Panc1 (cell line): ENCODE measurements around the gene LGALS12. TPM values are rescaled to one million over a fixed set of nuclear protein-coding genes. Genes with fewer than 3 reads are reported as not detected.

Experiments used
- ATAC-seq: fragments of 200-7000 bp; cut with Tn5 transposase; 2 replicates; pipeline ENCODE4 v1.9.1; 2020; ENCODE audit warnings: mild to moderate bottlenecking, moderate library complexity
- BruUV-seq: library from RNA; stranded (reverse); fragments of 400-500 nt; replicated peaks from 2 replicates; lab custom pipeline; 2021; lab: Mats Ljungman, UMichigan
- CTCF ChIA-PET: fragments of 300-600 bp; sonication (Branson Sonifier 250); formaldehyde crosslinking; loops from one replicate; lab custom pipeline; 2022; ENCODE audit warnings: antibody characterized with exemption; lab: Charles Lee
- POLR2A ChIA-PET: fragments of 300-600 bp; sonication (Branson Sonifier 250); formaldehyde crosslinking; loops from one replicate; lab custom pipeline; 2022; ENCODE audit warnings: antibody characterized with exemption; lab: Charles Lee
- DNase-seq: peaks from one replicate; pipeline ENCODE4 v3.0.0-alpha.2; 2010; ENCODE audit warnings: low read depth, low spot score
- H3K27ac ChIP-seq: 2 replicates; pipeline ENCODE4 v1.5.1; 2011; ENCODE audit warnings: mild to moderate bottlenecking, low read length, inconsistent platforms
- H3K27me3 ChIP-seq: fragments of 200-500 bp; sonication (Bioruptor generic); 2 replicates; pipeline ENCODE4 v1.6.0; 2014; ENCODE audit warnings: low read length, inconsistent platforms; ENCODE audit not compliant: control insufficient read depth, insufficient read depth
- H3K36me3 ChIP-seq: fragments of 200-500 bp; sonication (Bioruptor generic); 2 replicates; pipeline ENCODE4 v1.5.1; 2014; ENCODE audit warnings: inconsistent platforms, mild to moderate bottlenecking, low read length, moderate library complexity; ENCODE audit not compliant: control insufficient read depth, insufficient read depth
- H3K4me1 ChIP-seq: 2 replicates; pipeline ENCODE4 v1.5.1; 2011; ENCODE audit warnings: inconsistent platforms, mild to moderate bottlenecking, low read length, moderate library complexity; ENCODE audit not compliant: control insufficient read depth, insufficient read depth
- H3K4me3 ChIP-seq, 2 experiments: 2 replicates each; pipeline ENCODE4 v1.5.1; 2011 to 2012; ENCODE audit warnings: low read depth in 2 of 2, low read length in 2 of 2, mild to moderate bottlenecking in 2 of 2, inconsistent platforms in 1 of 2, moderate library complexity in 1 of 2
- H3K9me3 ChIP-seq: fragments of 200-500 bp; sonication (Bioruptor generic); 2 replicates; pipeline ENCODE4 v1.5.1; 2014; ENCODE audit warnings: low read depth, mild to moderate bottlenecking, inconsistent platforms, low read length, moderate library complexity; ENCODE audit not compliant: control insufficient read depth, insufficient read depth
- CTCF ChIP-seq: fragments of 450-650 bp; IDR thresholded peaks from 2 replicates; pipeline ENCODE4 v1.5.1; 2017; ENCODE audit warnings: mild to moderate bottlenecking
- POLR2AphosphoS5 ChIP-seq: IDR thresholded peaks from 2 replicates; pipeline ENCODE4 v1.6.1; 2012; ENCODE audit warnings: mild to moderate bottlenecking, low read depth, low read length, moderate library complexity
- REST ChIP-seq, 2 experiments: IDR thresholded peaks; 2 replicates each; pipeline ENCODE4 v1.6.1; 2011 to 2012; ENCODE audit warnings: low read depth in 2 of 2, control low read depth in 1 of 2, low read length in 1 of 2, mild to moderate bottlenecking in 1 of 2, moderate library complexity in 1 of 2; ENCODE audit not compliant: insufficient read depth in 1 of 2
- SIN3A ChIP-seq: IDR thresholded peaks from 2 replicates; pipeline ENCODE4 v1.6.1; 2012; ENCODE audit warnings: low read depth, mild to moderate bottlenecking, low read length, moderate library complexity, borderline replicate concordance; ENCODE audit not compliant: insufficient read depth
- TCF7L2 ChIP-seq: IDR thresholded peaks from 2 replicates; pipeline ENCODE4 v1.6.1; 2011; ENCODE audit warnings: mild to moderate bottlenecking, low read depth, low read length, inconsistent platforms
- in situ Hi-C: cut with HindIII; loops from 2 replicates; pipeline ENCODE4 v1.10.0; 2016; ENCODE audit warnings: low sequenced_read_pairs, low pct_unique_long_range_greater_than_20kb
- intact Hi-C: fragments of 100-400 bp; cut with micrococcal nuclease; formaldehyde crosslinking; loops from one replicate; pipeline ENCODE4 v1.10.0; 2022; ENCODE audit not compliant: unreplicated experiment
- total RNA-seq: library from RNA; stranded (reverse); gene quantifications from one replicate; pipeline ENCODE4 v1.2.1, GENCODE V29; 2021; ENCODE audit not compliant: unreplicated experiment

Gene LGALS12
- total RNA-seq, 1 experiment from 2014 or later, result not detected

GRCh38 chr11:63462137-63462536 lies 43.7 kb upstream of the LGALS12 start:
- CTCF ChIA-PET, result no interaction called here
- in situ Hi-C loops (no loop called here), intact Hi-C loops (no loop called here)
- Histone ChIP-seq H3K27me3 (peaks cover 2% of the 10 kb centered on the region; the same call in 1 of the 2 replicates), H3K4me1 (no peaks in the 10 kb centered on the region), H3K9me3 (no peaks in the 10 kb centered on the region), H3K27ac (no peak overlapping the region), H3K36me3 (no peaks in the 10 kb centered on the region), H3K4me3 (no peak overlapping the region)
- ATAC-seq (no peak), DNase-seq (no peak)
- POLR2A ChIA-PET, result no interaction called here
- BruUV-seq, result no TSS peak
- TF ChIP-seq REST (IDR thresholded peaks at IDR 0.05; ENCODE audit: insufficient read depth in 1 of 2, low read depth in 2 of 2, low read length in 1 of 2), result no peak
- TF ChIP-seq TCF7L2, result no peak
- no peak for TF ChIP-seq CTCF
- no peak for TF ChIP-seq POLR2AphosphoS5
- no peak for TF ChIP-seq SIN3A

GRCh38 chr11:63470311-63470710 lies 35.6 kb upstream of the LGALS12 start:
- no TSS peak for BruUV-seq
- Histone ChIP-seq H3K4me1 (no peaks in the 10 kb centered on the region), H3K4me3 (no peak overlapping the region), H3K36me3 (no peaks in the 10 kb centered on the region), H3K27me3 (no peaks in the 10 kb centered on the region), H3K27ac (no peak overlapping the region), H3K9me3 (0 out of 2 replicates have a peak, but pooled peaks cover 7% of the 10 kb centered on the region)
- in situ Hi-C loops (no loop called here), intact Hi-C loops (loop anchor here (10.0 kb wide), 1 partner anchor 264 kb away; no protein-coding TSS in a partner anchor)
- DNase-seq, result no peak
- ATAC-seq, result no peak
- TF ChIP-seq SIN3A, result no peak
- TF ChIP-seq REST (IDR thresholded peaks at IDR 0.05; ENCODE audit: insufficient read depth in 1 of 2, low read depth in 2 of 2, low read length in 1 of 2), result no peak
- TF ChIP-seq CTCF, result no peak
- no peak for TF ChIP-seq TCF7L2
- TF ChIP-seq POLR2AphosphoS5, result no peak
- CTCF ChIA-PET, result no interaction called here
- POLR2A ChIA-PET, result no interaction called here
